Measurements from ENCODE around the gene TMEM89. TPM values are rescaled to one million over a fixed set of nuclear protein-coding genes. Genes with fewer than 3 reads are reported as not detected.

TMEM89 gene
- total RNA-seq, 1 donor from 2014 or later = not detected

- no peak for DNase-seq (ENCODE audit: low read depth)
- no peak overlapping the region for H3K4me3 ChIP-seq (ENCODE audit: low read depth, low read length)
- TF ChIP-seq CTCF (conservative IDR thresholded peaks at IDR 0.05; ENCODE audit: low read depth, low read length) = no peak
These were observed 20.6 kb downstream of the TMEM89 start for GRCh38 chr3:48600711-48601621.

GRCh38 chr3:48599509-48600285, 21.9 kb downstream of the TMEM89 start:
- no peak overlapping the region for H3K4me3 ChIP-seq (ENCODE audit: low read depth, low read length)
- DNase-seq (ENCODE audit: low read depth) = no peak
- no peak for TF ChIP-seq CTCF (conservative IDR thresholded peaks at IDR 0.05; ENCODE audit: low read depth, low read length)

GRCh38 chr3:48599077-48599501, 22.5 kb downstream of the TMEM89 start:
- DNase-seq (ENCODE audit: low read depth) = no peak
- no peak for TF ChIP-seq CTCF (conservative IDR thresholded peaks at IDR 0.05; ENCODE audit: low read depth, low read length)
- H3K4me3 ChIP-seq (ENCODE audit: low read depth, low read length) = no peak overlapping the region

- H3K4me3 ChIP-seq (ENCODE audit: low read depth, low read length) = no peak overlapping the region
- DNase-seq (ENCODE audit: low read depth) = no peak
- TF ChIP-seq CTCF (conservative IDR thresholded peaks at IDR 0.05; ENCODE audit: low read depth, low read length) = no peak
These were observed 23.1 kb downstream of the TMEM89 start for GRCh38 chr3:48598323-48599076.

DNA sequence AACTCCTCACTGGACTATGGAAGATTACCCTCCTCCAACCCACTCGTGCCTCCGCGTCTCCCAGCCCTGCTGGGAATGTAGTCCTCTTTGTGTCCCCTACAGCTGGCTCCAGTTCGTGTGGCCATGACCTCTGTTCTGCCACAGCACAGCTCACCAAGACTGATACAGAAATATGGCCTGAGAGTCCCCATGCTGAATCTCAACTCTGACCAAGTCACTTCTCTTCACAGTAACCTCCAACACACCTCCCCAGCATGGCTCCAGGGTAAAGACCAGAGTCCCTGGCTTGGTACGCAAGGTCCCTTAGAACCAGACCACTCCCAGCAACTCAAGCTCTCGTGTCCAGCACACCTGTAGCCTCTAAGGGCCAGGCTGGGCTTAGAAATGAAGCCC, 24.2 kb downstream of the TMEM89 start:
- no peak for DNase-seq (ENCODE audit: low read depth)

More for the DNA sequence above, 24.2 kb downstream of the TMEM89 start:
- no peak for TF ChIP-seq CTCF (conservative IDR thresholded peaks at IDR 0.05; ENCODE audit: low read depth, low read length)
- H3K4me3 ChIP-seq (ENCODE audit: low read depth, low read length) = no peak overlapping the region
